GM19023 (cell line): ENCODE data around the gene RAD51B.

Source experiments
- ATAC-seq: cut with Tn5 transposase; IDR thresholded peaks from one replicate; pipeline ENCODE4 v1.9.1; 2021; ENCODE audit warnings: mild to moderate bottlenecking, moderate library complexity; ENCODE audit not compliant: unreplicated experiment

Gene RAD51B

GRCh38 chr14:68446243-68447040 lies 626.9 kb downstream of the RAD51B start:
- no peak for ATAC-seq

- ATAC-seq, result no peak
Measured at GRCh38 chr14:68447581-68448251, 628.1 kb downstream of the RAD51B start.

GRCh38 chr14:68448252-68448902 lies 628.8 kb downstream of the RAD51B start:
- no peak for ATAC-seq

- ATAC-seq, result no peak
Measured at GRCh38 chr14:68449561-68450181, 630.1 kb downstream of the RAD51B start.

GRCh38 chr14:68450391-68451120 lies 631.0 kb downstream of the RAD51B start:
- ATAC-seq, result no peak

- no peak for ATAC-seq
Measured at GRCh38 chr14:68451696-68452373, 632.3 kb downstream of the RAD51B start.

GRCh38 chr14:68458253-68458652 lies 638.7 kb downstream of the RAD51B start:
- no peak for ATAC-seq

- no peak for ATAC-seq
Measured at GRCh38 chr14:68458840-68459469, 639.4 kb downstream of the RAD51B start.

- ATAC-seq, result no peak
Measured at GRCh38 chr14:68459480-68460136, 640.0 kb downstream of the RAD51B start.

GRCh38 chr14:68460541-68460940 lies 641.0 kb downstream of the RAD51B start:
- ATAC-seq, result no peak

- ATAC-seq, result no peak
Measured at GRCh38 chr14:68461086-68461485, 641.5 kb downstream of the RAD51B start.

- no peak for ATAC-seq
Measured at GRCh38 chr14:68462683-68463082, 643.1 kb downstream of the RAD51B start.

GRCh38 chr14:68463299-68463698 lies 643.7 kb downstream of the RAD51B start:
- no peak for ATAC-seq

GRCh38 chr14:68463705-68464374 lies 644.3 kb downstream of the RAD51B start:
- ATAC-seq, result no peak

- ATAC-seq, result no peak
Measured at GRCh38 chr14:68464711-68465110, 645.1 kb downstream of the RAD51B start.

GRCh38 chr14:68466491-68466977 lies 647.0 kb downstream of the RAD51B start:
- no peak for ATAC-seq

GRCh38 chr14:68467425-68467824 lies 647.8 kb downstream of the RAD51B start:
- ATAC-seq, result no peak

- ATAC-seq, result no peak
Measured at GRCh38 chr14:68468437-68469207, 649.0 kb downstream of the RAD51B start.
